Dedifferentiated amniotic fluid mesenchymal stem cell (primary cell): ENCODE data around the gene TIMM21.

Experiments
- DNase-seq: peaks from one replicate; pipeline ENCODE4 v3.0.0-alpha.2; 2016; ENCODE audit errors: extremely low spot score

The TIMM21 gene

DNA sequence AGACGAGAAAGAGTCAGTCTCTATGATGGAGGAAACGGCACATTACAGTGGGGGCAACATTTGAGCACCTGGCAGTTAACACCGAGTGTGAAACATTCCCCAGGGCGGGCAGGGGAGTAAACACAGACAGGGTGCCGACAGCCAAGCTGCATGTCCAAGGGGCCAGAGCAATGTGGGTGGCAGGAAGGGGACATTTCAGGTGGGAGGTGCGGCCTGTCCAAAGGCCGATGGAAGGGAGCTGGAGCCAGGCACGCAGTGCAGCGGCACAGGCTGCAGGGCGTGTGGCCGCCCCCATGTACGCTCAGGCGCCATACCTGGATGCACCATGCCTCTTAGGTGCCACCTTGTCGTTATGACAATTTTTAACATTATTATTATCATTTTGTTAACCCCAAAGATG, 43.3 kb downstream of the TIMM21 start:
- no peak for DNase-seq

DNA sequence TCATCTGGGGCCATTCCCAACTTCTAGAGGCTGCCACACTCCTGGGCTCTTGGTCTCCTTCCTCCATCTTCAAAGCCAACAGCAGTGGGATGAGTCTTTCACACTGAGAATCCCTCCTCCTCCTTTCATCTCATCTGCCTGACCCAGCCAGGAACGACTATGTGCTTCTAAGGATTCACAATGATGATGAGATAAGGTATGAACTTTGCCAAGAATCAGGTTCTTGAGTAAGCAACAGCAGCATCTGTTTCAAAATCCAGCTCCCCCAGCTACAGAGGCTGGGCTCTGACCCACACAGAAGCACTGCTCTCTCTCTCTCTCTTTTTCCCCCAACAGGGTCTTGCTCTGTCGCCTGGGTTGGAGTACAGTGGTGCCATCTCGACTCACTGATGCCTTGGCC, 46.4 kb downstream of the TIMM21 start:
- no peak for DNase-seq

DNA sequence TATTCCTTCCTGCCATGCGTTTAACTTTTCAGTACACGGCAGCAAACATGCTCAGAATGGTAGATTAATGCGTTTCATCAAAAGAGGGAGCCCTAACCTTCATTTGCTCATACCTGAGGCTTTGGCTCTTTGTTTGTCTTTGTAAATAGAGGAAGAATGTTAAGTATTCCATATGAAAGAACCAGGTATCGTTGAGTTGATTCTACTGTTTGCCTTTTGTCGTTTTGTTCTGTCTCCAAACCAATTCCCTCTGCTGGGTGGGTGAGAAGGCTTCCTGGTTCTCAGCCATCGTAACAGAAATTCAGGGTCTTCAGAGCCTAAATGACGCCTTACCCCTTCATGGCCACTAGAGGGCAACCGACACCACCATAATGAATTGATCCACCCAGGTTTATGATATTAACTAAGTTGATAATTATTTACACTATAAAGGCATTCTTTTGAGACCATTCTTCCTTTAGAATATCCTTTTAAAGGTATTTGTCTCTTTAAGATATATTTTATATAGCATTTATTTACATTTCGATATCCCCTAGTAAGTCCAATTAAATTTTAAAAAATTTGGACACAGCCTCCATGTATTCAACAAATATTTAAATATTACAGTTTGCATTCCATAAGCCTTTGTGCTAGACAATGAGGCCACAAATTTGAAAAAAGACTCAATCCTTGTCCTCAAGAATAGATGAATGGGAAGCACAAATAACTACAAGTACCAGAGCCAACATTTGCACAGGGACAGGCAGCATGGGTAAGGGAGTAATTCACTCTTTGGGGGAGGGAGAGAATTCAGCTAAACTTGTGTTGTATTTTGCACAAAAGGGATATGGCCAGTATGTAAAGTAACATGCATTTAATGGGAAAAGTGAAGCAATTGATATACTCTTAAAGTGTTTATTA, 48.1 kb downstream of the TIMM21 start:
- DNase-seq, result peak; percentile 56

DNA sequence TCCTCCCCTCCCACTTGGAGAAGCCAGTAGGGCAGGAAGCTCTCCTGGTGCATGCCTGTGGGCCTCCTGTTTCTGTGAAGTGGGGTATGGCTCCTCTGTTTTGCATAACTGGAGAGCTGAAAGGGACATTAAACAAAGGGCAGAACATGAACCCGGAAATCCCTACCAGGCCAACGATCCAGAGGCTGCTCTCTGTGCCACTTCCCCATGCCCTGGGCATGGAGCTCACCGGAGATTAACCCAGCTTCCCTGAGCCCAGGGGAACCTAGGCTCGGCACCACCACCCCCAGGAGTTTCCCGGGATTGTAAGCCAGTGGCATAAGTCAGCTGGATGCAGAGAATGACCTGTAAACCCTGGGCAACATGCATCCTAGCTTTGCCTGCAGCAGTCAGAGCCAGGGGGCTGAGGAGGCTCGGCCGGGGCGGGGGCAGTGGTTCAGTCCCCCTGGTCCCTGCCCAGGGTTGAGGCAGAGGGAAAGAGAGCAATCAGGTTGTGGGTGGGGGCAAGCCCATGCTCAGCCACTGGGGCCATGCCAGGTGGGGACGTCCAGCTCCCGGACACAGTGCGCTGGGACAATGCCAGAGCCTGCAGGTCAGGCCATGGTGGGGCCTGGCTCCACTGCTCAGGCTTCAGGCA, 49.5 kb downstream of the TIMM21 start:
- DNase-seq, result no peak

DNA sequence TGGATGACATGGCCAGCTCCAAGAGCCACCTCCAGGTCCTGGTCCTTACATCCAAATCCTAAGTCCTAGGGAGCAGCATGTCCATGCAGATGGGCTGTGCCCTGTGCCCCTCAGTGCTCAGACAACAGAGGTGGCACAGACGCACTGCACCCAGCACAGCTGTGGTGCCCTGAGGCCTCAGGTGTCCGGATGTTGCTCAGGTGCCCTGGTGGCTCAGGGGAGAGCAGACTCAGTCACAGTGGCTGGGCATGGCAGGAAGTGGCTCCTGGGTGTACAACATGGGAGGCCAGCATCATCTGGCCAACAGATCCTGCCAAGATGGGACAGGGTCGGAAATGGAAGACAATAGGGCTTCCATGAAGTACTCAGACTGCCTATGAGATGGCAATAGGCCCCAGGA, 50.1 kb downstream of the TIMM21 start:
- DNase-seq, result no peak

DNA sequence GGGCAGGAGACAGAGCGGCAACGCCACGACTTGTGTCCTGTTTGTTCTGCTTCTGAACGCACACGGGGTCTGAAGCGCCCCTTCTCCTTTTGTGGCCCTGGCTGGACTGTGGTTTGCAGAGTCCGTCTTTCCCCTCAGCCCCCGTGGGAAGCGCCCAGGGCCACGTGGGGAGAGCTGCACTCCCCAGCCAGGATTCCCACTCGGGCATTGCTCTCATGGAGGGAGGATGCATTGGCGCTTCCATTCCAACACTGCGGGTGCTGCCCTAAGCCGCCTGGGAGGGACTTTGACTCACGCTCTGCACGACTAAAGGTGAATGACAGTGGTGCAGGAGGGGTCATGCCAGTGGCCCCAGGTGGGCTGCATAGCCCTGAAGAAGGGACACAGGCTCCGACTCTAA, 52.5 kb downstream of the TIMM21 start:
- DNase-seq, result no peak

DNA sequence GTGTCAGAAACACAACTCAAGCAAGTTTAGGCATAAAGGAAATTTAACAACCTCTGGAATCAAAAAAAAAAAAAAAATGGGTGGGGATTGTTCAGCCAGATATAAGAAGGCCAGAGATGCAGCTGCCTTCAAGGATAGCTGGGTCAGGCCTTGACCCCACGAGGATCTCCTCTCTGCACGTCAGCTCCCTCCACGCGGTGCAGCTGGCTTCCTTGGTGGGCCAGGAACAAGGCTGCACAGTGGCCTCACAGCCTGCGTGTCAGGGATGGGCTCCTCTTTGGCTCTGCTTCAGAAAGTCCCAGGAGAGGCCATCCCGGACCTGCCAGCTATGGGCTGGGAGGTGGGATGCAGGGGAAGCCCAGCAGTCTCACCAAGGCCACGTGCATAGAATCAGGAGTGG, 55.5 kb downstream of the TIMM21 start:
- no peak for DNase-seq

DNA sequence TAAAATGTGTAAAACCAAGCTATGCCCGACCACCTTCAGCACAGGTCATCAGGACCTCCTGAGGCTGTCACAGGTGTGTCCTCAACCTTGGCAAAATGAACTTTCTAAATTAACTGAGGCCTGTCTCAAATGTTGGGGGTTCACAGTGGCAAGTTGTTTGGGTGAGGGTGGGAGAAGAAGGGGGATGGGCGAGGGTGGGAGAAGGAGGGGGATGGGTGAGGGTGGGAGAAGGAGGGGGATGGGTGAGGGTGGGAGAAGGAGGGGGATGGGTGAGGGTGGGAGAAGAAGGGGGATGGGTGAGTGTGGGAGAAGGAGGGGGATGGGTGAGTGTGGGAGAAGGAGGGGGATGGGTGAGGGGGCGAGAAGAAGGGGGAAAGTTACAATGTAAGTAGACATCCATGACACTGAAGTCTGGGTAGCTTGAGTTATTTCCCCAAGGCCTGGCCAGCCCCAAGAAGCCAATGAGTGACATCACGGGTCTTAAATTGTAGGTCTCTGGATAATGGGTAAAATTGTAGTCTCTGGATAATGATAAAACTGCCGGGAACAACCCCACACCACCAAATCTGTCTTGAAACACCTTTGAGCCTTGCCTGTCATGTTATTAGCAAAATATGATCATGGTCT, 56.3 kb downstream of the TIMM21 start:
- no peak for DNase-seq
